Hippocampal formation (tissue), 2 donors: Measurements from ENCODE around the gene SEC14L2.
"Not testable (repeated sequence)": the region's sequence is repeated elsewhere in the genome, so short reads cannot be mapped to it uniquely, and the experiment has no call there.

Experiments
- DNase-seq, 2 donors: peaks; one replicate each; lab custom pipeline; 2025; lab: John Stamatoyannopoulos, UW

Gene SEC14L2

DNA sequence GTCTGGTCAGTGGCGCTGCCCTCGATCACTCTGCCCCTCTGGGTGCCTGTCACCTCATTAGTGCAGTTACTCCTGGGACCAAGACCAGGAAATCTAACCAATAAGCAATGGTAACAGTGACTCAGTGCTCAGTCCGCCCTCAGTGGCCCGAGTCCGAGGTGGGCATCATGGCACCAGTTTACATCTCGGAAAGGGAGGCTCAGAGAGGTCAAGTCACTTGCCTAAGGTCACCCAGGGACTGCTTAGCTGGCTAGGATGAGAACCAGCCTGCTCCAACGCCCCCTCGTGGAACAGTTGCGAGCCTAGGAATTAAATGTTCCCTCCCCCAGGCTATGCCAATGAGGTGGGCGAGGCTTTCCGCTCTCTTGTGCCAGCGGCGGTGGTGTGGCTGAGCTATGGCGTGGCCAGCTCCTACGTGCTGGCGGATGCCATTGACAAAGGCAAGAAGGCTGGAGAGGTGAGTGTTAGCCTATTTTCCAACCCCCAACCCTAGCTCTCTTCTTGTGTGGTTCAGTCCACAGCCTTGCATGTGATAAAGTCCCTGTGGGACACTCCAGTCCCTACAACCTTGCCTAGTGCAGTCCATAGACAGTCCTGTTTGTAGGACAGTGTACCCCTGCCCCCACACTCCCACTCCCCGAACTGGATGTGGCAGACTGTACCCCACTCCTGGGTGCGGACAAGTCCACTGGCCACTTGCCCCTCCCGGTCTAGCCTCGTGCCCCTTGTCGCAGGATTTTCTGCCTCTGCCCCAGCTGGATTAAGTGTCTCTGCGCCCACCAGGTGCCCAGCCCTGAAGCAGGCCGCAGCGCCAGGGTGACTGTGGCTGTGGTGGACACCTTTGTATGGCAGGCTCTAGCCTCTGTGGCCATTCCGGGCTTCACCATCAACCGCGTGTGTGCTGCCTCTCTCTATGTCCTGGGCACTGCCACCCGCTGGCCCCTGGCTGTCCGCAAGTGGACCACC is 29.9 kb downstream of the SEC14L2 start:
- peak in 1 of 2 donors; percentile 26 for DNase-seq

DNA sequence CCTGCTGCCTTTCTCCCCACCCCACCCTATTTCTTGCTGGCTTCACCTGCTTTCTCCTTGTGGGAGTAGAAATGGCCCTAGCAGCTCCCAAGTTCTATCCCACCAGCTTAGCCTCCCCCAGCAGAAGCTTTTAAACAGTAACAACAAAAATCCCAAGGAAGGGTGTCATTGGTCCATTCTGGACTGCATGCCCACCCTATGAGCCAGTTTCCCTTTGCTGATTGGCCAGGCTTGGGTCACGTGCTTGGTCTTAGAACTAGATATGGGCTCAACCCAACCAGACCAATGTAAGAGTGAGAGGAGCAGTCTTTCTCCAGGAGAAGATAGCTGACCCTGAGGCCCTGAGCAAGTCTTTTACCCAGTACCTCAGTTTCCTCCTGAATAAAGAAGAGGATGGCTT is 31.1 kb downstream of the SEC14L2 start:
- no peak for DNase-seq

DNA sequence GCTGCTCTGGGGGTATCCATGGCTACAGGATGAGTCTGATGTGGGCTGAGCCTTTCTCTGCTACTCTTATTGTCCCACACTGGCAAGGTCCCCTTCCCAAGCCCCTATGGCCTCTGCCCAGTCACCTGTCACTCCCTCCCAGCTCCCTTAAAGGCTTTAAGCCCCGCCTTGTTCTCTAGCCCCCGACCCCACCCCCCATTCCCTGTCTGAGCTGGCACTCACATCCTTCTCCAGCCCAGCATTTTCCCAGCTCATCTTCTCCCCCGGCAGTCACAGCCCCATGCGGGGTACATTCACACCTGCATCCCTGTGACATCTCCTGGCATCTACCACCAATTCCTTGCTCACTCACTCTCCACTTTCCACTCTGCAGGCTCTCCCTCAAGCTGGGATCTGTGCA is 33.1 kb downstream of the SEC14L2 start:
- no peak for DNase-seq

- DNase-seq = no peak
Observed at GRCh38 chr22:30430933-30431332, 34.1 kb downstream of the SEC14L2 start.

DNA sequence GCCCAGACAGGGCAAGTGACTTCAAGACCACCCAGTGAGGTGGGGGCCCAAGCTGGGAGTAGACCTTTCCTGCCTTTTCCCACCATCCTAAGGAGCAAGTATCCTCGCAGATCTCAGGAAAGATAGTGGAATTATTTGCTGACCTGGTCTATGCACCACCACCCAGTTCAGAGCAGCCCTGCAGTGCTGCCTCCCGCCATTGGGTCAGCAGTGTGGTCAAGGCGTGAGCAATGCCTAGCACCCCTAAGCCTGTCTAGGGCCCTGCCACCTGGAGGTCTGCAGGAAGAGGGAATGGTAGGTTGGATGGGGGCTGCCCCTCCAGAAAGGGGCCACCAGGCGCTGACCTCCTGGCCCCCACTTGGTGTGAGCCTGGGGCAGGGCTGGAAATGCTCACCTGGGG is 35.3 kb downstream of the SEC14L2 start:
- no peak for DNase-seq

- DNase-seq = no peak
Observed at GRCh38 chr22:30432520-30432919, 35.7 kb downstream of the SEC14L2 start.

DNA sequence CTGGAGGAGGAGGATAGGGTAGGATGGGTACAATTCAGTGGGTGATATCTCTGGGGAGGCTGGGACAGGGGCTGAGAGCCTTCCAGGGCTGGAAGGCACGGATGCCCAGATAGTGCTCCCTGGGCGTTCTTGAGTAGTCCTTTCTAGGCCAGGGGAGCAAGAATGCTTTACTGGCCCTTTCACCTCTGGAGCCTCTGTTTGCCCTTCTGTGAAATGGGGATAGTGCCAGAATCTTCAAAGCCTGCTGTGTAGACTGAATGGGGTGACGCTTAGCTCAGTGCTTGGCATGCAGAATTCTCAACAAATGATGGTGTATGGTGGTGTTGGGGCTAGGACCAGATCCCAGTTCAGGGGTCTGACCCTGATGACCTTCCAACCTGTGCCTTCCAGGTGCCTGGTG is 36.4 kb downstream of the SEC14L2 start:
- no peak for DNase-seq

- DNase-seq = no peak
Observed at GRCh38 chr22:30433773-30434172, 37.0 kb downstream of the SEC14L2 start.

- DNase-seq = no peak
Observed at GRCh38 chr22:30434843-30435242, 38.0 kb downstream of the SEC14L2 start.

GRCh38 chr22:30435674-30436126 is 38.9 kb downstream of the SEC14L2 start:
- DNase-seq = no peak

GRCh38 chr22:30436196-30436595 is 39.4 kb downstream of the SEC14L2 start:
- no peak for DNase-seq

- no peak for DNase-seq
Observed at GRCh38 chr22:30438559-30438958, 41.7 kb downstream of the SEC14L2 start.

- no peak for DNase-seq
Observed at GRCh38 chr22:30439226-30439625, 42.4 kb downstream of the SEC14L2 start.

- no peak for DNase-seq
Observed at GRCh38 chr22:30439836-30440235, 43.0 kb downstream of the SEC14L2 start.

DNA sequence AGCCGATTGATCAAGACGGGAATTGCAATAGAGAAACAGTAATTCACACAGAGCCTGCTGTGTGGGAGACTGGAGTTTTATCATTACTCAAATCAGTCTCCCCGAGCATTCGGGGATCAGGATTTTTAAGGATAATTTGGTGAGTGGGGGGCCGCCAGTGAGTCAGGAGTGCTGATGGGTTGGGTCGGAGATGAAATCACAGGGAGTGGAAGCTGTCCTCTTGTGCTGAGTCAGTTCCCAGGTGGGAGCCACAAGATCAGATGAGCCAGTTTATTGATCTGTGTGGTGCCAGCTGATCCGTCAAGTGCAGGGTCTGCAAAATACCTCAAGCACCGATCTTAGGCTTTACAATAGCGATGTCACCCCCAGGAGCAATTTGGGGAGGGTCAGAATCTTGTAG is 44.3 kb downstream of the SEC14L2 start:
- no peak for DNase-seq

DNA sequence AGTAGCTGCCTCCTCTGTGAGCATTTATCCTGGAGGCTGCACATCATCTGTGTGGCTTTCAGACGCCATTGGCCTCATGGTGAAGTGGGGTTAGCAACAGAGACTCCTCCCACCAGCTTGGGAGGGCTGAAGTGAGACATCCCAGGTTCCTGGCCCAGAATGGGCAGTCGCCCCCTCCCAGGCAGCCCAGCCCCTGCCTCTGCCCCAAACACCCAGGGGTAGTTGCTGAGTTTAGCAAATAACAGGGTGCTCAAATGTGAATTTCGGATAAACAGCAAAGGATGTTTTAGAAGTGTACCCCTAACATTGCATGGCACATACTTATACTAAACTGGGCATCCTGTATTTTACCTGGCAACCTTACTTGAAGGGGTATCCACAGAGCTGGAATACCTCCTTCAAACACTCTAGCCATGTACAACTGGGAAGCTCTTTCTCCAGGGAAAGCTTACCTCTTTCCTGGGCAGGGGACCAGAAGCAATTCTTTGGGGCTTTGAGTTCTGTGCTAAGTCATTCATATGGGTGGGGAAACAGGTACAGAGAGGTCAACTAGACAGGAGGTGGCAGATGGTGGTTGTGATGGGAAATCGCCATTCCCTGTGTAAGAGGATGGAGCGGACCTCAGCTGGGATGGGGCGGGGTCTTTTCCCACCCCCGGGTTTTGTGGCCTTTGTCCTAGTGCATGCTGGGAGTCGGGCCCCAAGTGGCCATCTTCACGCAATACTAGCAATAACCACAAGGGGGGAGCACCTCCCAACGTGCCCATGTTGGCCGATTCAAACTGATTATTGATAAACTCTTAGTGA is 48.0 kb downstream of the SEC14L2 start:
- peak in 1 of 2 donors; percentile 20 for DNase-seq

- DNase-seq = no peak
Observed at GRCh38 chr22:30445438-30446145, 48.8 kb downstream of the SEC14L2 start.

GRCh38 chr22:30447656-30448055 is 50.8 kb downstream of the SEC14L2 start:
- DNase-seq = no peak

DNA sequence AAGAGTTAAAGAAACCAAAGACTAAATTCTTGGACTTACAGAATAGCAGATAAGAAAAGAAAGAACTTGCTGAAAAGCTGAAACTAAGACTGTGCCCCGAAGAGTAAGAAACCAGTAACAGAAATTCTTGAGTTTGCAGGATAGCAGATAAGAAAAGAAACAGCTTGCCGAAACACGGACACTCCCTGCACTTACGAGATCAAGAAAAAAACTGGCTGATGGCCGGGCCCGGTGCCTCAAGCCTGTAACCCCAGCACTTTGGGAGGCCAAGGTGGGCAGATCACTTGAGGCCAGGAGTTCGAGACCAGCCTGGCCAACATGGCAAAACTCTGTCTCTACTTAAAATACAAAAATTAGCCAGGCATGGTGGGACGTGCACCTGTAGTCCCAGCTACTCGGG is 54.7 kb downstream of the SEC14L2 start:
- DNase-seq = not testable (repeated sequence)

DNA sequence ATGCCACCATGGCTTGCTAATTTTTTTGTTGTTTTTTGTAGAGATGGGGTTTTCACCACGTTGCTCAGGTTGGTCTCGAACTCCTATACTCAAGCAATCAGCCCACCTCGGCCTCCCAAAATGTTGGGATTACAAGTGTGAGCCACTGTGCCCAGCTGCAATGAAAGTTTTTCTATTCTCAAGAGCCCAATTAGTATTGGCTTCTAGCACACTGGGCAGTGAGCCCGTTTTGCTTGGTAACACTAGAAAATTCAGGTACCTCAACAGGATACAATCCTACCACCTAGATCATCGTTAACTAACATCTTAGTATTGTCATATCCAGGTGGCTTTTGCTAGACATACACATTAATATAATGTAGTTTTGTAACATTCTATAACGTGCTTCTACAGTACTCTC is 56.0 kb downstream of the SEC14L2 start:
- no peak for DNase-seq

DNA sequence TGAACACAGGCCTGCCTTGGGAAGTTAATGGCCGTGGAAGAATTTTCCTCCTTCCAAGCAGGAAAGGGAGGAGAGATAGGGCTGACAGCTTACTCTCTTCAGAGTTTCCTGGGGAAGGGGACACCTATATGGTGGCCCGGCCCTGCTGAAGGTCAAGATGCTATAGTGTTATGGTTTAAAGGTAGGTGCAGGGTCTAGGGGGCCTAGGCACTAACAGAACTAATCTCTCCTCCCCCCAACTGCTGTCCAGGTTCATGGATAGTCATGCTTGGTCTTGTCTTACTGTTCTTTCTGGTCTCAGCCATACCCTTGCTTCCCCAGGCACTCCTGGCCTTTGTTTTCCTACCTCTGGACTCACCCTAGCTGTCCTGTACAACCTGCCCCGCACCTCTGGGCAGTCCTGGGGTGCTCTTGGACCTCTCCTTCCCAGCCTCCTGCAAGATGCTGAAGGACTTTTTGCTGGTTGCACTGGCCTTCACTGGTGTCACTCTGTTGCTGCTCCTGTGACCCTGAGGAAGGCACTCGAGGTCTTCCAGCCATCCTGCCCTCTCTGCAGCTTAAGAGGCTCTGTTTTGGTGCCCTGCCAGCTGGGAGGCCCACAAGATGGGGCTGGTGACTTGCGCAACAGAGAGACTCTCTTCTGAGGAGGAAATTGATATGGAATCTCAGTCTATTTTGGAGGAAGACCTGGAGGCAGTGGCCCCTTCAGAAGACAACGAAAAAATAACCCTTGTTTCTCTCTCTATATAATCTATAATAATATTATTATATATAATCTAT is 57.1 kb downstream of the SEC14L2 start:
- DNase-seq = no peak
